ENCODE results near the gene SNED1. TPM values are rescaled to one million over a fixed set of nuclear protein-coding genes. Genes with fewer than 3 reads are reported as not detected.

Gene SNED1
- total RNA-seq, 1 experiment from 2014 or later = not detected

DNA sequence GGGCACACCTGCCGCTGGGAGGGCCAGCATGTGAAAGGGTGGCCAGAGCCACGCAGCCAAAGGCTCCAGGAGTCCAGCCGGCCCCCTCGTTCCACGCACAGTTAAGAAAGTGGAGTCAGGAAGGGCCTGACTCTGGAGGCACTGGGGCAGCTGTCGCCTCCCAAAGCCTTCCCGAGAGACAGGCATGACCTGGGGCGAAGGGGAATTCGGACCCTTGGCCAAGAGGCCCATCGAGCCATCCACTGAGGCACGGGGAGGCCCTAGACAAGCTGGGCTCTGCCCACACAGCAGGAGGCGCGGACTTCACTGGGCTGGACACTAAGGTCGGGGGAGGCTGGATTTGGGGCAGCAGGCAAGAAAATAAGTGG is 38.5 kb upstream of the SNED1 start:
- H3K27me3 ChIP-seq (replicated peaks; ENCODE audit: control insufficient read depth, insufficient read depth, low read length) = no peaks in the 10 kb centered on the region
- no peaks in the 10 kb centered on the region for H3K4me1 ChIP-seq
- TF ChIP-seq, protein P1, sequence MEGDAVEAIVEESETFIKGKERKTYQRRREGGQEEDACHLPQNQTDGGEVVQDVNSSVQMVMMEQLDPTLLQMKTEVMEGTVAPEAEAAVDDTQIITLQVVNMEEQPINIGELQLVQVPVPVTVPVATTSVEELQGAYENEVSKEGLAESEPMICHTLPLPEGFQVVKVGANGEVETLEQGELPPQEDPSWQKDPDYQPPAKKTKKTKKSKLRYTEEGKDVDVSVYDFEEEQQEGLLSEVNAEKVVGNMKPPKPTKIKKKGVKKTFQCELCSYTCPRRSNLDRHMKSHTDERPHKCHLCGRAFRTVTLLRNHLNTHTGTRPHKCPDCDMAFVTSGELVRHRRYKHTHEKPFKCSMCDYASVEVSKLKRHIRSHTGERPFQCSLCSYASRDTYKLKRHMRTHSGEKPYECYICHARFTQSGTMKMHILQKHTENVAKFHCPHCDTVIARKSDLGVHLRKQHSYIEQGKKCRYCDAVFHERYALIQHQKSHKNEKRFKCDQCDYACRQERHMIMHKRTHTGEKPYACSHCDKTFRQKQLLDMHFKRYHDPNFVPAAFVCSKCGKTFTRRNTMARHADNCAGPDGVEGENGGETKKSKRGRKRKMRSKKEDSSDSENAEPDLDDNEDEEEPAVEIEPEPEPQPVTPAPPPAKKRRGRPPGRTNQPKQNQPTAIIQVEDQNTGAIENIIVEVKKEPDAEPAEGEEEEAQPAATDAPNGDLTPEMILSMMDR (IDR thresholded peaks at IDR 0.05; ENCODE audit: insufficient read depth in 1 of 2, low read depth in 1 of 2, low read length in 1 of 2, severe bottlenecking in 1 of 2, unreplicated experiment in 1 of 2) = no peak
- BruUV-seq (replicated peaks) = no TSS peak
- intact Hi-C loops (cut with micrococcal nuclease; ENCODE audit: unreplicated experiment) = no loop called here
- no peaks in the 10 kb centered on the region for H3K9me3 Mint-ChIP-seq (ENCODE audit: unreplicated experiment)
- H3K27ac Mint-ChIP-seq (ENCODE audit: unreplicated experiment) = no peak overlapping the region
- POLR2A ChIA-PET = no interaction called here
- H3K36me3 Mint-ChIP-seq (ENCODE audit: insufficient read depth, unreplicated experiment) = no peaks in the 10 kb centered on the region
- CTCF ChIA-PET = no interaction called here
- H3K4me3 ChIP-seq (ENCODE audit: low read depth, low read length) = no peak overlapping the region
- H3K9me3 ChIP-seq = no peaks in the 10 kb centered on the region
- no peak for DNase-seq
- no peaks in the 10 kb centered on the region for H3K4me1 Mint-ChIP-seq (ENCODE audit: low read depth, unreplicated experiment)
- H3K36me3 ChIP-seq (ENCODE audit: control insufficient read depth, insufficient read depth, low read length) = no peaks in the 10 kb centered on the region
- no peaks in the 10 kb centered on the region for H3K27me3 Mint-ChIP-seq (ENCODE audit: insufficient read depth, unreplicated experiment)
- H3K4me3 Mint-ChIP-seq (ENCODE audit: unreplicated experiment) = no peak overlapping the region

DNA sequence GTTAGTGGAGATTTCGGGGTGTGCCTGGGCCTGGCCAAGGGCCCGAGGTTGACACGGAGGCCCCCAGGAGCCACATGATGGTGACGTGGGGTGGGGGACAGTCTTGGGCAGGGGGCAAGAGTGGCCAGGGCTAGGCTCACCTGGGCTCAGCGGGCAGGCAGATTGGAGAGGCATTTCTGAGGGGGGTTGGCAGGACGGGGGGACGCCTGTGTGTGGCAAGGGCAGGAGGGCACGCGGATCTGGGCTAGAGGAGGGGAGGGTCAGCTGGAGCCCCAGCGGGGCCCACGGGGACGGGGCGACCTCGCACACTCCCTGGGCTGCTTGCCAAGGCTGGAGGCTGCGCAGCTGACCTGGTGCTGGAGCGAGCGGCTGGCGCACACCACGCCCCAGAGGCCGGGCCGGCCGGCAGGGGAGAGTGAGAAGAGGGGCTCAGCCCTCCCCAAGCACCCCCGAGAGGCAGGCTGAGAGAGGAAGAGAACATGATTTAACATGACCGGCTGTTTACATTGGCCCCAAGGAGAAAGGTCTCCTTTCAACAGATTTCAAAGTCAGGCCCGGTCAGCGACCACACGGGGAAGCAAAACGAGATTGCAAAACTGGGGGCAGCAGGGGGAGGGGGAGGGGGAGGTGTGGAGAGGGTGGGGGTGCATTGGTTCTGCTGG is 38.0 kb upstream of the SNED1 start:
- Histone ChIP-seq H3K36me3 (ENCODE audit: control insufficient read depth, insufficient read depth, low read length) (no peaks in the 10 kb centered on the region), H3K27me3 (replicated peaks; ENCODE audit: control insufficient read depth, insufficient read depth, low read length) (no peaks in the 10 kb centered on the region), H3K4me1 (no peaks in the 10 kb centered on the region), H3K4me3 (ENCODE audit: low read depth, low read length) (no peak overlapping the region), H3K9me3 (no peaks in the 10 kb centered on the region)
- no peak for DNase-seq
- no peaks in the 10 kb centered on the region for H3K27me3 Mint-ChIP-seq (ENCODE audit: insufficient read depth, unreplicated experiment)
- no peak overlapping the region for H3K4me3 Mint-ChIP-seq (ENCODE audit: unreplicated experiment)
- BruUV-seq (replicated peaks) = no TSS peak
- POLR2A ChIA-PET = no interaction called here
- TF ChIP-seq, protein P1 (IDR thresholded peaks at IDR 0.05; ENCODE audit: insufficient read depth in 1 of 2, low read depth in 1 of 2, low read length in 1 of 2, severe bottlenecking in 1 of 2, unreplicated experiment in 1 of 2) = no peak
- H3K36me3 Mint-ChIP-seq (ENCODE audit: insufficient read depth, unreplicated experiment) = no peaks in the 10 kb centered on the region
- H3K4me1 Mint-ChIP-seq (ENCODE audit: low read depth, unreplicated experiment) = no peaks in the 10 kb centered on the region
- intact Hi-C loops (cut with micrococcal nuclease; ENCODE audit: unreplicated experiment) = no loop called here
- CTCF ChIA-PET = no interaction called here
- no peaks in the 10 kb centered on the region for H3K9me3 Mint-ChIP-seq (ENCODE audit: unreplicated experiment)
- no peak overlapping the region for H3K27ac Mint-ChIP-seq (ENCODE audit: unreplicated experiment)

DNA sequence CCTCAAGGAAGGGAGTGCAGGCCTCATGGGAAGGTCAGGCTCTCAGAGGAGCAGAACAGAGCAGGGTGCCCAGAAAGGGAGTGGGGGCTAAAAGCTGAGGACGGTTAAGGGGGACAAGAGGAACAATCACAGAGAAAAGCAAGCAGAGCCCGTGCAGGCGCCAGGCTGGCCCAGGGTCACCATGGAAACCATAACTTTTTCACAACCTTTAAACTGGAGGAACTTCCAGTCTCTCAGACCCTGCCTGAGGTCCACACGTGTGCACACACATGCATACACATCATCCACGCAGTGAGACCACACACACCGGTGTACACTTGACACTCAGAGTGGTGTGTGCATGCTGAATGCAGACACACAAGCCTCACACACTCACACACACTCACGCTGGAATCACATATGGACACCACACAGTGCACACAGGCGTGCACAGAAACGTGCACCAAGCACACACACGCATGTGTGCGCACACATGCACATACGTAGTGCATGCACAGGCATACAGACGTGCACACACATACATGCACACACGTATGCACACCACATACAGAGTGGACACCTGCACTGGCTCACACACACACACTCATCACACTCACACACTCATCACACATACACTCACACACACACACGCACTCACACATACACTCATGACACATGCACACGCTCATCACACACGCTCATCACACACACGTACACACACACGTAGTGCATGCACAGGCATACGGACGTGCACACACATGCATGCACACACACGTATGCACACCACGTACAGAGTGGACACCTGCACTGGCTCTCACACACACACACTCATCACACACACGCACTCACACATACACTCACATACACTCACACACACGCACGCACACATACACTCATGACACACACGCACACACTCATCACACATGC is 37.2 kb upstream of the SNED1 start:
- H3K4me1 ChIP-seq = no peaks in the 10 kb centered on the region
- TF ChIP-seq, protein P1 (IDR thresholded peaks at IDR 0.05; ENCODE audit: insufficient read depth in 1 of 2, low read depth in 1 of 2, low read length in 1 of 2, severe bottlenecking in 1 of 2, unreplicated experiment in 1 of 2) = no peak
- BruUV-seq (replicated peaks) = no TSS peak
- no peaks in the 10 kb centered on the region for H3K4me1 Mint-ChIP-seq (ENCODE audit: low read depth, unreplicated experiment)
- H3K36me3 Mint-ChIP-seq (ENCODE audit: insufficient read depth, unreplicated experiment) = no peaks in the 10 kb centered on the region
- no peaks in the 10 kb centered on the region for H3K27me3 Mint-ChIP-seq (ENCODE audit: insufficient read depth, unreplicated experiment)
- no peak overlapping the region for H3K4me3 Mint-ChIP-seq (ENCODE audit: unreplicated experiment)
- no peak overlapping the region for H3K4me3 ChIP-seq (ENCODE audit: low read depth, low read length)
- no peaks in the 10 kb centered on the region for H3K27me3 ChIP-seq (replicated peaks; ENCODE audit: control insufficient read depth, insufficient read depth, low read length)
- DNase-seq = no peak
- CTCF ChIA-PET = no interaction called here
- intact Hi-C loops (cut with micrococcal nuclease; ENCODE audit: unreplicated experiment) = no loop called here
- no peaks in the 10 kb centered on the region for H3K36me3 ChIP-seq (ENCODE audit: control insufficient read depth, insufficient read depth, low read length)
- no peaks in the 10 kb centered on the region for H3K9me3 Mint-ChIP-seq (ENCODE audit: unreplicated experiment)
- H3K9me3 ChIP-seq = no peaks in the 10 kb centered on the region
- POLR2A ChIA-PET = no interaction called here
- H3K27ac Mint-ChIP-seq (ENCODE audit: unreplicated experiment) = no peak overlapping the region
